ENCODE results near the gene TDRD12. TPM values are rescaled to one million over a fixed set of nuclear protein-coding genes. Genes with fewer than 3 reads are reported as not detected.

Gene TDRD12
- total RNA-seq, 1 experiment from 2014 or later = 1.3 TPM

DNA sequence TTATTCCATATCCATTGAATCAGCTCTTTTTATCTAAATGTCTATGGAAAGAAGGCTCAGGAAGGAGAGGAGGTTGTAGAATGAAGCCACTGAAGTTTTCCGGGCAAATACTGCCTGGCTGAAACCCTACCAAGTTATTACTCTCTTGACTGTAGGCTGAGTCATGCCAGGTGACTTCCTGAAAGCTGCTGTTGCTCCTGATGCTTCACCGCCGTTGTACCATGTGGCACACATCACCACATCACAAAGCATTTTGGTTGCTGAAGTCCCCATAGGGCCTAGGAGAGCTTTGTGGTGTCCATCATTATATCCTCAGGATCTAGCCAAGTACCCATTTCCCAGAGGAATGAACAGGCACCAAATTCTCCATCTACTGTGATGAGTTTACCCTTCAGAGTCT lies 11.1 kb upstream of the TDRD12 start (continued):
- TF ChIP-seq, protein P1, sequence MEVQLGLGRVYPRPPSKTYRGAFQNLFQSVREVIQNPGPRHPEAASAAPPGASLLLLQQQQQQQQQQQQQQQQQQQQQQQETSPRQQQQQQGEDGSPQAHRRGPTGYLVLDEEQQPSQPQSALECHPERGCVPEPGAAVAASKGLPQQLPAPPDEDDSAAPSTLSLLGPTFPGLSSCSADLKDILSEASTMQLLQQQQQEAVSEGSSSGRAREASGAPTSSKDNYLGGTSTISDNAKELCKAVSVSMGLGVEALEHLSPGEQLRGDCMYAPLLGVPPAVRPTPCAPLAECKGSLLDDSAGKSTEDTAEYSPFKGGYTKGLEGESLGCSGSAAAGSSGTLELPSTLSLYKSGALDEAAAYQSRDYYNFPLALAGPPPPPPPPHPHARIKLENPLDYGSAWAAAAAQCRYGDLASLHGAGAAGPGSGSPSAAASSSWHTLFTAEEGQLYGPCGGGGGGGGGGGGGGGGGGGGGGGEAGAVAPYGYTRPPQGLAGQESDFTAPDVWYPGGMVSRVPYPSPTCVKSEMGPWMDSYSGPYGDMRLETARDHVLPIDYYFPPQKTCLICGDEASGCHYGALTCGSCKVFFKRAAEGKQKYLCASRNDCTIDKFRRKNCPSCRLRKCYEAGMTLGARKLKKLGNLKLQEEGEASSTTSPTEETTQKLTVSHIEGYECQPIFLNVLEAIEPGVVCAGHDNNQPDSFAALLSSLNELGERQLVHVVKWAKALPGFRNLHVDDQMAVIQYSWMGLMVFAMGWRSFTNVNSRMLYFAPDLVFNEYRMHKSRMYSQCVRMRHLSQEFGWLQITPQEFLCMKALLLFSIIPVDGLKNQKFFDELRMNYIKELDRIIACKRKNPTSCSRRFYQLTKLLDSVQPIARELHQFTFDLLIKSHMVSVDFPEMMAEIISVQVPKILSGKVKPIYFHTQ (CRISPR knock-in tag; IDR thresholded peaks at IDR 0.05) = no peak
- TF ChIP-seq ZNF317 (CRISPR knock-in tag; IDR thresholded peaks at IDR 0.05; ENCODE audit: borderline replicate concordance, low read depth) (no peak), ZNF423 (CRISPR knock-in tag; IDR thresholded peaks at IDR 0.05) (no peak)

DNA sequence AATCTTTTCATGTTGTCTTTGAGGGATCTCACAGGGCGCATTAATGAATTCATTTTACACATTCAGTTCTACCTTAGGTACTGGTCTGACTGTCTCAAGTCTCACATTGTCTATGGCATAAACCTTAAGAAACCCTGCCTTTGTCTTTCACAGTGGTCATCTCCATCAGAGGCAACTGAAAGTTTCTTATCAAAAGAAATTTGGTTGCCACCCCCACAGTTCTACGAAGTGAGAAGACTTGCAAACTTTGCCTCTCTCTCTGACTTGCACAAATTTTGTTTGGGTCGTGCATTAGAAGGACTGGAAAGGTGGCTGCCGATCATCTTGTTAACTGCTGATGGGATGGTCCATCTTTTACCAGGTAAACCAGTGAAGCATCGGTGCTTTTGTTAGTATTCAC lies 10.5 kb upstream of the TDRD12 start:
- H3K27me3 Mint-ChIP-seq (ENCODE audit: low read depth) = peaks cover 5% of the 10 kb centered on the region
- H3K4me1 Mint-ChIP-seq = no peaks in the 10 kb centered on the region
- H3K27ac Mint-ChIP-seq = no peak overlapping the region
- peaks cover 6% of the 10 kb centered on the region for H3K36me3 Mint-ChIP-seq
- ATAC-seq (no peak), DNase-seq (ENCODE audit: low spot score) (no peak)
- H3K9me3 Mint-ChIP-seq = peaks cover 6% of the 10 kb centered on the region
- POLR2A ChIA-PET = no interaction called here
- no peak overlapping the region for H3K4me3 Mint-ChIP-seq
- CTCF ChIA-PET = interaction anchor here (0.6 kb wide), 1 partner anchor 383 kb away, joined by 6 read pairs; no protein-coding TSS in a partner anchor
- TF ChIP-seq, protein P1 (CRISPR knock-in tag; IDR thresholded peaks at IDR 0.05) = no peak
- TF ChIP-seq FOXP1 (CRISPR knock-in tag; IDR thresholded peaks at IDR 0.05; ENCODE audit: borderline replicate concordance) (no peak), STAT6 (CRISPR knock-in tag; conservative IDR thresholded peaks at IDR 0.05; ENCODE audit: low read depth) (no peak), MLX (CRISPR knock-in tag; IDR thresholded peaks at IDR 0.05) (no peak), FOXK1 (CRISPR knock-in tag; IDR thresholded peaks at IDR 0.05) (no peak), ESRRA (CRISPR knock-in tag; IDR thresholded peaks at IDR 0.05; ENCODE audit: borderline replicate concordance) (no peak), MAX (CRISPR knock-in tag; IDR thresholded peaks at IDR 0.05) (no peak), ETV6 (CRISPR knock-in tag; IDR thresholded peaks at IDR 0.05) (no peak), PRDM15 (CRISPR knock-in tag; IDR thresholded peaks at IDR 0.05) (no peak), ZNF219 (CRISPR knock-in tag; IDR thresholded peaks at IDR 0.05; ENCODE audit: borderline replicate concordance) (no peak), NFYB (CRISPR knock-in tag; conservative IDR thresholded peaks at IDR 0.05; ENCODE audit: low read depth) (no peak), IRF2 (CRISPR knock-in tag; IDR thresholded peaks at IDR 0.05; ENCODE audit: borderline replicate concordance, low read depth) (no peak)
- TF ChIP-seq, protein P2, sequence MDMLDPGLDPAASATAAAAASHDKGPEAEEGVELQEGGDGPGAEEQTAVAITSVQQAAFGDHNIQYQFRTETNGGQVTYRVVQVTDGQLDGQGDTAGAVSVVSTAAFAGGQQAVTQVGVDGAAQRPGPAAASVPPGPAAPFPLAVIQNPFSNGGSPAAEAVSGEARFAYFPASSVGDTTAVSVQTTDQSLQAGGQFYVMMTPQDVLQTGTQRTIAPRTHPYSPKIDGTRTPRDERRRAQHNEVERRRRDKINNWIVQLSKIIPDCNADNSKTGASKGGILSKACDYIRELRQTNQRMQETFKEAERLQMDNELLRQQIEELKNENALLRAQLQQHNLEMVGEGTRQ (CRISPR knock-in tag; IDR thresholded peaks at IDR 0.05) = no peak
- TF ChIP-seq, protein P3, sequence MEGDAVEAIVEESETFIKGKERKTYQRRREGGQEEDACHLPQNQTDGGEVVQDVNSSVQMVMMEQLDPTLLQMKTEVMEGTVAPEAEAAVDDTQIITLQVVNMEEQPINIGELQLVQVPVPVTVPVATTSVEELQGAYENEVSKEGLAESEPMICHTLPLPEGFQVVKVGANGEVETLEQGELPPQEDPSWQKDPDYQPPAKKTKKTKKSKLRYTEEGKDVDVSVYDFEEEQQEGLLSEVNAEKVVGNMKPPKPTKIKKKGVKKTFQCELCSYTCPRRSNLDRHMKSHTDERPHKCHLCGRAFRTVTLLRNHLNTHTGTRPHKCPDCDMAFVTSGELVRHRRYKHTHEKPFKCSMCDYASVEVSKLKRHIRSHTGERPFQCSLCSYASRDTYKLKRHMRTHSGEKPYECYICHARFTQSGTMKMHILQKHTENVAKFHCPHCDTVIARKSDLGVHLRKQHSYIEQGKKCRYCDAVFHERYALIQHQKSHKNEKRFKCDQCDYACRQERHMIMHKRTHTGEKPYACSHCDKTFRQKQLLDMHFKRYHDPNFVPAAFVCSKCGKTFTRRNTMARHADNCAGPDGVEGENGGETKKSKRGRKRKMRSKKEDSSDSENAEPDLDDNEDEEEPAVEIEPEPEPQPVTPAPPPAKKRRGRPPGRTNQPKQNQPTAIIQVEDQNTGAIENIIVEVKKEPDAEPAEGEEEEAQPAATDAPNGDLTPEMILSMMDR (IDR thresholded peaks at IDR 0.05) = no peak
- TF ChIP-seq, protein P4, sequence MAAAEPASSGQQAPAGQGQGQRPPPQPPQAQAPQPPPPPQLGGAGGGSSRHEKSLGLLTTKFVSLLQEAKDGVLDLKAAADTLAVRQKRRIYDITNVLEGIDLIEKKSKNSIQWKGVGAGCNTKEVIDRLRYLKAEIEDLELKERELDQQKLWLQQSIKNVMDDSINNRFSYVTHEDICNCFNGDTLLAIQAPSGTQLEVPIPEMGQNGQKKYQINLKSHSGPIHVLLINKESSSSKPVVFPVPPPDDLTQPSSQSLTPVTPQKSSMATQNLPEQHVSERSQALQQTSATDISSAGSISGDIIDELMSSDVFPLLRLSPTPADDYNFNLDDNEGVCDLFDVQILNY (CRISPR knock-in tag; IDR thresholded peaks at IDR 0.05) = no peak
